LoVo (cell line): ENCODE results near the gene FAM163B.

Experiments
- DNase-seq: peaks from one replicate; pipeline ENCODE4 v3.0.0-alpha.2; 2016; ENCODE audit warnings: low spot score

Gene FAM163B

GRCh38 chr9:133543772-133544467 is 65.3 kb downstream of the FAM163B start:
- no peak for DNase-seq

- no peak for DNase-seq
Observed at GRCh38 chr9:133542002-133542401, 67.2 kb downstream of the FAM163B start.

GRCh38 chr9:133540698-133541025 is 68.5 kb downstream of the FAM163B start:
- no peak for DNase-seq

- no peak for DNase-seq
Observed at GRCh38 chr9:133539991-133540697, 69.0 kb downstream of the FAM163B start.

GRCh38 chr9:133538851-133539833 is 70.0 kb downstream of the FAM163B start:
- DNase-seq: no peak

- no peak for DNase-seq
Observed at GRCh38 chr9:133538176-133538575, 71.0 kb downstream of the FAM163B start.

- DNase-seq: no peak
Observed at GRCh38 chr9:133537257-133537656, 71.9 kb downstream of the FAM163B start.

- no peak for DNase-seq
Observed at GRCh38 chr9:133536536-133536935, 72.7 kb downstream of the FAM163B start.

- DNase-seq: no peak
Observed at GRCh38 chr9:133536080-133536479, 73.1 kb downstream of the FAM163B start.

- no peak for DNase-seq
Observed at GRCh38 chr9:133535306-133535877, 73.8 kb downstream of the FAM163B start.

GRCh38 chr9:133534346-133535291 is 74.6 kb downstream of the FAM163B start, which contains the start of gene ADAMTSL2:
ADAMTSL2 (plus strand) TSS chr9:133534704; CDS start chr9:133536713, 2,009 bp downstream.
- no peak for DNase-seq

GRCh38 chr9:133533857-133534256 is 75.3 kb downstream of the FAM163B start:
- no peak for DNase-seq

- DNase-seq: peak; percentile 16
Observed at GRCh38 chr9:133532937-133533668, 76.1 kb downstream of the FAM163B start.

GRCh38 chr9:133531293-133531692 is 77.9 kb downstream of the FAM163B start:
- DNase-seq: no peak

GRCh38 chr9:133529874-133530273 is 79.3 kb downstream of the FAM163B start:
- DNase-seq: no peak

GRCh38 chr9:133529457-133529856 is 79.7 kb downstream of the FAM163B start:
- DNase-seq: no peak

GRCh38 chr9:133528876-133529241 is 80.3 kb downstream of the FAM163B start:
- DNase-seq: no peak

GRCh38 chr9:133528001-133528875 is 81.0 kb downstream of the FAM163B start:
- no peak for DNase-seq

GRCh38 chr9:133527444-133527920 is 81.7 kb downstream of the FAM163B start:
- DNase-seq: no peak
